ENCODE data around the gene VSNL1.

The VSNL1 gene

GRCh38 chr2:17591846-17592245 is 51.4 kb downstream of the VSNL1 start:
- Histone ChIP-seq H3K36me3 (ENCODE audit: control insufficient read depth in 2 of 2, insufficient read depth in 2 of 2, low read length in 2 of 2) (no peaks in the 10 kb centered on the region), H3K27me3 (ENCODE audit: control insufficient read depth in 2 of 2, insufficient read depth in 2 of 2, low read length in 2 of 2) (no peaks in the 10 kb centered on the region), H3K4me3 (ENCODE audit: low read length in 2 of 2) (no peak overlapping the region), H3K9me3 (ENCODE audit: control insufficient read depth in 2 of 2, low read length in 2 of 2) (no peaks in the 10 kb centered on the region), H3K9ac (ENCODE audit: low read depth in 1 of 2, low read length in 2 of 2) (no peak overlapping the region), H3K27ac (ENCODE audit: low read depth in 2 of 2, low read length in 2 of 2) (no peak overlapping the region), H3K4me1 (ENCODE audit: control insufficient read depth in 2 of 2, insufficient read depth in 2 of 2, low read length in 2 of 2) (no peaks in the 10 kb centered on the region)

- H3K4me1 ChIP-seq (ENCODE audit: control insufficient read depth in 2 of 2, insufficient read depth in 2 of 2, low read length in 2 of 2): no peaks in the 10 kb centered on the region
- no peaks in the 10 kb centered on the region for H3K27me3 ChIP-seq (ENCODE audit: control insufficient read depth in 2 of 2, insufficient read depth in 2 of 2, low read length in 2 of 2)
- H3K36me3 ChIP-seq (ENCODE audit: control insufficient read depth in 2 of 2, insufficient read depth in 2 of 2, low read length in 2 of 2): no peaks in the 10 kb centered on the region
- no peaks in the 10 kb centered on the region for H3K9me3 ChIP-seq (ENCODE audit: control insufficient read depth in 2 of 2, low read length in 2 of 2)
- no peak overlapping the region for H3K9ac ChIP-seq (ENCODE audit: low read depth in 1 of 2, low read length in 2 of 2)
- H3K27ac ChIP-seq (ENCODE audit: low read depth in 2 of 2, low read length in 2 of 2): no peak overlapping the region
- no peak overlapping the region for H3K4me3 ChIP-seq (ENCODE audit: low read length in 2 of 2)
These were observed 52.4 kb downstream of the VSNL1 start for GRCh38 chr2:17592731-17593409.

- Histone ChIP-seq H3K27me3 (ENCODE audit: control insufficient read depth in 2 of 2, insufficient read depth in 2 of 2, low read length in 2 of 2) (no peaks in the 10 kb centered on the region), H3K9ac (ENCODE audit: low read depth in 1 of 2, low read length in 2 of 2) (no peak overlapping the region), H3K27ac (ENCODE audit: low read depth in 2 of 2, low read length in 2 of 2) (no peak overlapping the region), H3K4me1 (ENCODE audit: control insufficient read depth in 2 of 2, insufficient read depth in 2 of 2, low read length in 2 of 2) (no peaks in the 10 kb centered on the region), H3K36me3 (ENCODE audit: control insufficient read depth in 2 of 2, insufficient read depth in 2 of 2, low read length in 2 of 2) (no peaks in the 10 kb centered on the region), H3K9me3 (ENCODE audit: control insufficient read depth in 2 of 2, low read length in 2 of 2) (no peaks in the 10 kb centered on the region), H3K4me3 (ENCODE audit: low read length in 2 of 2) (no peak overlapping the region)
These were observed 52.9 kb downstream of the VSNL1 start for GRCh38 chr2:17593445-17593840.

GRCh38 chr2:17593841-17594491 is 53.5 kb downstream of the VSNL1 start:
- H3K36me3 ChIP-seq (ENCODE audit: control insufficient read depth in 2 of 2, insufficient read depth in 2 of 2, low read length in 2 of 2): no peaks in the 10 kb centered on the region
- H3K27ac ChIP-seq (ENCODE audit: low read depth in 2 of 2, low read length in 2 of 2): no peak overlapping the region
- no peaks in the 10 kb centered on the region for H3K4me1 ChIP-seq (ENCODE audit: control insufficient read depth in 2 of 2, insufficient read depth in 2 of 2, low read length in 2 of 2)
- H3K27me3 ChIP-seq (ENCODE audit: control insufficient read depth in 2 of 2, insufficient read depth in 2 of 2, low read length in 2 of 2): no peaks in the 10 kb centered on the region
- H3K9me3 ChIP-seq (ENCODE audit: control insufficient read depth in 2 of 2, low read length in 2 of 2): no peaks in the 10 kb centered on the region
- H3K9ac ChIP-seq (ENCODE audit: low read depth in 1 of 2, low read length in 2 of 2): no peak overlapping the region
- H3K4me3 ChIP-seq (ENCODE audit: low read length in 2 of 2): no peak overlapping the region

- no peak overlapping the region for H3K9ac ChIP-seq (ENCODE audit: low read depth in 1 of 2, low read length in 2 of 2)
- H3K9me3 ChIP-seq (ENCODE audit: control insufficient read depth in 2 of 2, low read length in 2 of 2): no peaks in the 10 kb centered on the region
- H3K36me3 ChIP-seq (ENCODE audit: control insufficient read depth in 2 of 2, insufficient read depth in 2 of 2, low read length in 2 of 2): no peaks in the 10 kb centered on the region
- H3K27ac ChIP-seq (ENCODE audit: low read depth in 2 of 2, low read length in 2 of 2): no peak overlapping the region
- no peak overlapping the region for H3K4me3 ChIP-seq (ENCODE audit: low read length in 2 of 2)
- H3K4me1 ChIP-seq (ENCODE audit: control insufficient read depth in 2 of 2, insufficient read depth in 2 of 2, low read length in 2 of 2): no peaks in the 10 kb centered on the region
- H3K27me3 ChIP-seq (ENCODE audit: control insufficient read depth in 2 of 2, insufficient read depth in 2 of 2, low read length in 2 of 2): no peaks in the 10 kb centered on the region
These were observed 54.3 kb downstream of the VSNL1 start for GRCh38 chr2:17594533-17595401.

- no peaks in the 10 kb centered on the region for H3K9me3 ChIP-seq (ENCODE audit: control insufficient read depth in 2 of 2, low read length in 2 of 2)
- H3K27ac ChIP-seq (ENCODE audit: low read depth in 2 of 2, low read length in 2 of 2): no peak overlapping the region
- no peaks in the 10 kb centered on the region for H3K27me3 ChIP-seq (ENCODE audit: control insufficient read depth in 2 of 2, insufficient read depth in 2 of 2, low read length in 2 of 2)
- no peak overlapping the region for H3K9ac ChIP-seq (ENCODE audit: low read depth in 1 of 2, low read length in 2 of 2)
- no peaks in the 10 kb centered on the region for H3K36me3 ChIP-seq (ENCODE audit: control insufficient read depth in 2 of 2, insufficient read depth in 2 of 2, low read length in 2 of 2)
- no peak overlapping the region for H3K4me3 ChIP-seq (ENCODE audit: low read length in 2 of 2)
- H3K4me1 ChIP-seq (ENCODE audit: control insufficient read depth in 2 of 2, insufficient read depth in 2 of 2, low read length in 2 of 2): no peaks in the 10 kb centered on the region
These were observed 59.1 kb downstream of the VSNL1 start for GRCh38 chr2:17599617-17600016.

GRCh38 chr2:17600556-17601204 is 60.2 kb downstream of the VSNL1 start:
- H3K27me3 ChIP-seq (ENCODE audit: control insufficient read depth in 2 of 2, insufficient read depth in 2 of 2, low read length in 2 of 2): no peaks in the 10 kb centered on the region
- H3K27ac ChIP-seq (ENCODE audit: low read depth in 2 of 2, low read length in 2 of 2): no peak overlapping the region
- no peaks in the 10 kb centered on the region for H3K4me1 ChIP-seq (ENCODE audit: control insufficient read depth in 2 of 2, insufficient read depth in 2 of 2, low read length in 2 of 2)
- H3K9me3 ChIP-seq (ENCODE audit: control insufficient read depth in 2 of 2, low read length in 2 of 2): no peaks in the 10 kb centered on the region
- no peaks in the 10 kb centered on the region for H3K36me3 ChIP-seq (ENCODE audit: control insufficient read depth in 2 of 2, insufficient read depth in 2 of 2, low read length in 2 of 2)
- H3K9ac ChIP-seq (ENCODE audit: low read depth in 1 of 2, low read length in 2 of 2): no peak overlapping the region
- no peak overlapping the region for H3K4me3 ChIP-seq (ENCODE audit: low read length in 2 of 2)

GRCh38 chr2:17604050-17604449 is 63.6 kb downstream of the VSNL1 start:
- H3K27ac ChIP-seq (ENCODE audit: low read depth in 2 of 2, low read length in 2 of 2): no peak overlapping the region
- no peak overlapping the region for H3K4me3 ChIP-seq (ENCODE audit: low read length in 2 of 2)
- no peaks in the 10 kb centered on the region for H3K9me3 ChIP-seq (ENCODE audit: control insufficient read depth in 2 of 2, low read length in 2 of 2)

GRCh38 chr2:17605696-17606095 is 65.2 kb downstream of the VSNL1 start:
- Histone ChIP-seq H3K27me3 (ENCODE audit: control insufficient read depth in 2 of 2, insufficient read depth in 2 of 2, low read length in 2 of 2) (no peaks in the 10 kb centered on the region), H3K9me3 (ENCODE audit: control insufficient read depth in 2 of 2, low read length in 2 of 2) (no peaks in the 10 kb centered on the region), H3K27ac (ENCODE audit: low read depth in 2 of 2, low read length in 2 of 2) (no peak overlapping the region), H3K36me3 (ENCODE audit: control insufficient read depth in 2 of 2, insufficient read depth in 2 of 2, low read length in 2 of 2) (no peaks in the 10 kb centered on the region), H3K4me1 (ENCODE audit: control insufficient read depth in 2 of 2, insufficient read depth in 2 of 2, low read length in 2 of 2) (no peaks in the 10 kb centered on the region), H3K4me3 (ENCODE audit: low read length in 2 of 2) (no peak overlapping the region), H3K9ac (ENCODE audit: low read depth in 1 of 2, low read length in 2 of 2) (no peak overlapping the region)

More at GRCh38 chr2:17604050-17604449, 63.6 kb downstream of the VSNL1 start:
- no peak overlapping the region for H3K9ac ChIP-seq (ENCODE audit: low read depth in 1 of 2, low read length in 2 of 2)
- no peaks in the 10 kb centered on the region for H3K36me3 ChIP-seq (ENCODE audit: control insufficient read depth in 2 of 2, insufficient read depth in 2 of 2, low read length in 2 of 2)
- H3K27me3 ChIP-seq (ENCODE audit: control insufficient read depth in 2 of 2, insufficient read depth in 2 of 2, low read length in 2 of 2): no peaks in the 10 kb centered on the region
- no peaks in the 10 kb centered on the region for H3K4me1 ChIP-seq (ENCODE audit: control insufficient read depth in 2 of 2, insufficient read depth in 2 of 2, low read length in 2 of 2)

GRCh38 chr2:17606851-17607250 is 66.4 kb downstream of the VSNL1 start:
- no peak overlapping the region for H3K4me3 ChIP-seq (ENCODE audit: low read length in 2 of 2)
- no peak overlapping the region for H3K27ac ChIP-seq (ENCODE audit: low read depth in 2 of 2, low read length in 2 of 2)
- no peaks in the 10 kb centered on the region for H3K27me3 ChIP-seq (ENCODE audit: control insufficient read depth in 2 of 2, insufficient read depth in 2 of 2, low read length in 2 of 2)
- H3K9me3 ChIP-seq (ENCODE audit: control insufficient read depth in 2 of 2, low read length in 2 of 2): no peaks in the 10 kb centered on the region
- no peak overlapping the region for H3K9ac ChIP-seq (ENCODE audit: low read depth in 1 of 2, low read length in 2 of 2)
- no peaks in the 10 kb centered on the region for H3K36me3 ChIP-seq (ENCODE audit: control insufficient read depth in 2 of 2, insufficient read depth in 2 of 2, low read length in 2 of 2)
- H3K4me1 ChIP-seq (ENCODE audit: control insufficient read depth in 2 of 2, insufficient read depth in 2 of 2, low read length in 2 of 2): no peaks in the 10 kb centered on the region
